ENCODE measurements around the gene LGALS8.
A peak's percentile ranks its signal among the peaks of the same experiment; 100 is the strongest.
"Not testable (repeated sequence)": the region's sequence is repeated elsewhere in the genome, so short reads cannot be mapped to it uniquely, and the experiment has no call there.

LGALS8 gene

DNA sequence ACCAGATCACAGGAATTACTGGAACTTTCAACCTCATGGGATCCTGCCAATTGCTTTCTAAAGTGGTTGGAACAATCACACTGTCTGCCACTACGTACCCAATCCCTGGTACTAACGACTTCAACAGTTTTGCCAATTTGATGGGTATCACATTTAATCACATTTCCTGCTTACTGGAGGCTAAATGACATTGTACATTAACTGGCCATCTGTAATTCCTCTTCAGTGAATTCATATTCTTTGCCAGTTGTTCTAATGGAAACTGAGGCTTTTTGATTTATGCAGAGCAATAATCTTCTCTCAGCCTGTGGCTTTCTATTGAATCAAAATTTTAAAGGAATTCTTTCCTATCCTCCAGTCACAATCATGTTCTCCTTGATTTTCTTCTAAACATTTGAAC, 38.2 kb downstream of the LGALS8 start:
- TF ChIP-seq, protein P1, sequence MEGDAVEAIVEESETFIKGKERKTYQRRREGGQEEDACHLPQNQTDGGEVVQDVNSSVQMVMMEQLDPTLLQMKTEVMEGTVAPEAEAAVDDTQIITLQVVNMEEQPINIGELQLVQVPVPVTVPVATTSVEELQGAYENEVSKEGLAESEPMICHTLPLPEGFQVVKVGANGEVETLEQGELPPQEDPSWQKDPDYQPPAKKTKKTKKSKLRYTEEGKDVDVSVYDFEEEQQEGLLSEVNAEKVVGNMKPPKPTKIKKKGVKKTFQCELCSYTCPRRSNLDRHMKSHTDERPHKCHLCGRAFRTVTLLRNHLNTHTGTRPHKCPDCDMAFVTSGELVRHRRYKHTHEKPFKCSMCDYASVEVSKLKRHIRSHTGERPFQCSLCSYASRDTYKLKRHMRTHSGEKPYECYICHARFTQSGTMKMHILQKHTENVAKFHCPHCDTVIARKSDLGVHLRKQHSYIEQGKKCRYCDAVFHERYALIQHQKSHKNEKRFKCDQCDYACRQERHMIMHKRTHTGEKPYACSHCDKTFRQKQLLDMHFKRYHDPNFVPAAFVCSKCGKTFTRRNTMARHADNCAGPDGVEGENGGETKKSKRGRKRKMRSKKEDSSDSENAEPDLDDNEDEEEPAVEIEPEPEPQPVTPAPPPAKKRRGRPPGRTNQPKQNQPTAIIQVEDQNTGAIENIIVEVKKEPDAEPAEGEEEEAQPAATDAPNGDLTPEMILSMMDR (IDR thresholded peaks at IDR 0.05; ENCODE audit: control insufficient read depth, insufficient read depth, low read depth, low read length, missing control alignments): no peak
- H3K4me3 ChIP-seq (ENCODE audit: control insufficient read depth, low read depth, low read length): no peak overlapping the region
- DNase-seq (ENCODE audit: low read depth): no peak

DNA sequence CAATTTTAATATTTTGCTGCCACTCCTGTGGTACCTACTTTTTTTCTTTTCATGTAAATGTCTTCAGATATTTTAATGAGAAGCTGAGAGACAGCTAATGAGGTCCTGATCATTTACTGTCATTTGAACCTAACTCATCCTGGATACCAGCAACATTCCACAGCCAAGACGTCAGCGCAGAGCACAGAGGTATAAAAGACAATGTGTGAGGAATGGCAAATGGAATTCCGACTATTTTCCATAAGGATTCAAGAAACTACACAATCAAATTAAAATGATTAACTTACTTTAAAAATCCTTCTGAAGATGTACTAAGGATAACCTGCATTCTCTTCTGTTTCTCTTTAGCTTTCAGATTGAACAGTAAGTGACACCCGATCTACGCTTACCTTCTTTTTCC, 41.7 kb downstream of the LGALS8 start:
- TF ChIP-seq, protein P1 (IDR thresholded peaks at IDR 0.05; ENCODE audit: control insufficient read depth, insufficient read depth, low read depth, low read length, missing control alignments): no peak
- H3K4me3 ChIP-seq (ENCODE audit: control insufficient read depth, low read depth, low read length): no peak overlapping the region
- DNase-seq (ENCODE audit: low read depth): no peak

DNA sequence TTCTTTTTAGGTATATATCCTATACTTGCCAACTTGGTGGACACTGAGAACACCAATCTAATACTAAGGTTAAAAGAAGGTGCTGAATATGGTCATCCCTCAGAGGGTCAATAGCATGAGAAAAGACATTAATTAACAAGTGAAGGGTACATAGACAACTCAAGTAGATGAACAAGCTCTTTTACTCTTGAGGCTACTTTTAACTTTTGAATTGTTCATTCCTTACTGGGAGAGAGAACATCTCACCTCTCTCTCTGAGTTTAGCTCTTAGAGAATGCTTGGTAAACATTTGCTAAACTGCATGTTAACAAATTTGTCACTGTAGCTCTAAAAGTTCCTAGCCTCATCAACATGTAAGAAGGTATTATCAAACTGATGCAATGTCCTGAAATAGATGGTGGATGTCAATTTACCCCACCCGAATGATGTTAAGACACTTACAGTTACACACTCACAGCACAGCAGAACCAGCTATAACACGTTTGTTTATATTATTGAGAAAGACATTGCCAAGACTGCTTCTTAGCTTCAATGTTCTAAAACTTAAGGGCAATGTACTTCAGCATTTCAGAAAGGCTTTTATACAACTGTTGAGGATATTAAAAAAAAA, 44.6 kb downstream of the LGALS8 start:
- no peak overlapping the region for H3K4me3 ChIP-seq (ENCODE audit: control insufficient read depth, low read depth, low read length)
- peak; percentile 32 for DNase-seq (ENCODE audit: low read depth)
- TF ChIP-seq, protein P1 (IDR thresholded peaks at IDR 0.05; ENCODE audit: control insufficient read depth, insufficient read depth, low read depth, low read length, missing control alignments): no peak

DNA sequence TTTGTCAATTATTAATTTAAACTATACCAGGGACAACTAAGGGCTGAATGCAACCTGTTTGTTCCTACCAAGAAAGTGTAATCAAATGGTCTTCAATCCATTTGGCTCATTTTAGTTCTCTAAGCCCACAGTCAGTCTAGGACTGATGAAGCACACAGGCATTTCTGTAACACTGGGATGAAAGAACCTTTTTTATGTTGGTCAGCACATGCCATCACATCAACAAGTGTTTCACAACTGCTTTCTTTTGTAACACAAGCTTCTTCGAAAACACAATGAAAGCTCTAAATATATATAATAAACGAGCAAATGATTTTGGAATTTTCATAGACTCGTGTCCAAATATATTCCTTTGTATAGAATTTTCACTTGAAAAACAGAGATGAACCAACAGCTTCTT, 51.7 kb downstream of the LGALS8 start:
- H3K4me3 ChIP-seq (ENCODE audit: control insufficient read depth, low read depth, low read length): no peak overlapping the region
- DNase-seq (ENCODE audit: low read depth): peak; percentile 10
- TF ChIP-seq, protein P1 (IDR thresholded peaks at IDR 0.05; ENCODE audit: control insufficient read depth, insufficient read depth, low read depth, low read length, missing control alignments): no peak

DNA sequence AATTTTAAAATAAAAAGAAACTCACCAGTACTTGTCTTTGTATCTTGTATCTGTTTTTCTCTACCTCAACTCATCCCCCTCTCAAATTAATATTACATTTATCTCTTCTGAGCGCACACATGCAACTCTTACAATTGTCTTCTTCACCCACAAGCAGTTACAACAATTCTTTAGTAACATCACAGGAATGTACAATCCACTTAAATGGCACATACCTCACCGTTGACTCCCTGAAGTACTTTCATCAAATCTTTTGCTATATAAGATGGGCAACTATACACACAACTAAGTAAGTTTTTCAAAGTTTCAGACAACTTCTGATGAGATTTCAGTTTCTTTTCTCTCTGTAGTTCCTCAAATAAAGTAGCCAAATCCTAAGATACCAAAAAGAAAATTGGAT, 52.2 kb downstream of the LGALS8 start:
- DNase-seq (ENCODE audit: low read depth): peak; percentile 11
- H3K4me3 ChIP-seq (ENCODE audit: control insufficient read depth, low read depth, low read length): no peak overlapping the region
- TF ChIP-seq, protein P1 (IDR thresholded peaks at IDR 0.05; ENCODE audit: control insufficient read depth, insufficient read depth, low read depth, low read length, missing control alignments): no peak

DNA sequence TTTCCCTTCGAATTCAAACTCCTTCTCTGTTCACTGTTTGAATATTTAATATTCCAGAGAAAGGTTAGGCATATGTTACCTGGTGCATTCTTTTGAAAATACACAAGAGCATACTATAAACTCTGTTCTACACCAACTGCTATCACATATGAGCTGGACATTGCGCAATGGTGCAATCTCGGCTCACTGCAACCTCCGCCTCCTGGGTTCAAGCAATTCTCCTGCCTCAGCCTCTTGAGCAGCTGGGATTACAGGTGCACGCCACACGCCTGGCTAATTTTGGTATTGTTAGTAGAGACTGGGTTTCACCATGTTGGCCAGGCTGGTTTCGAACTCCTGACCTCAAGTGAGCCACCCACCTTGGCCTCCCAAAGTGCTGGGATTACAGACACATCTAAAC, 53.3 kb downstream of the LGALS8 start:
- not testable (repeated sequence) for DNase-seq (ENCODE audit: low read depth); H3K4me3 ChIP-seq (ENCODE audit: control insufficient read depth, low read depth, low read length)

DNA sequence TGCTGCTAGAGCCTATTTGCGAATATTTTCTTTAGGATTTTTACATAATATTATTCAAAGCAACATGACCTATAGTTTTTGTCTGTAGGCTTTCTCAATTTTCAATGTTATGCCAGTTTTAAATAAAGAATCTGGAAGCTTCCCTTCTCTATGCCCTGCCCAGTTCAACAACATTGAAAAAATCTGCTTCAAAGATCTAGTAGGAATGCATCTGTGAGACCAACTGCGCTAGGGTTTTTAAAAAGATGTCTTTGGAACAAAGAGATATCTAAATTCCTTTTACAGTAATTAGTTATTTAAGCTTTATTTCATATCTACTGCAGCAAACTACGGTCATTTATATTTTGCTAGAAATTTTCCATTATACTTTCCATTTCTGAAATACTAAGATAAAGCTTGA, 54.9 kb downstream of the LGALS8 start:
- no peak overlapping the region for H3K4me3 ChIP-seq (ENCODE audit: control insufficient read depth, low read depth, low read length)
- TF ChIP-seq, protein P1 (IDR thresholded peaks at IDR 0.05; ENCODE audit: control insufficient read depth, insufficient read depth, low read depth, low read length, missing control alignments): no peak
- DNase-seq (ENCODE audit: low read depth): no peak

DNA sequence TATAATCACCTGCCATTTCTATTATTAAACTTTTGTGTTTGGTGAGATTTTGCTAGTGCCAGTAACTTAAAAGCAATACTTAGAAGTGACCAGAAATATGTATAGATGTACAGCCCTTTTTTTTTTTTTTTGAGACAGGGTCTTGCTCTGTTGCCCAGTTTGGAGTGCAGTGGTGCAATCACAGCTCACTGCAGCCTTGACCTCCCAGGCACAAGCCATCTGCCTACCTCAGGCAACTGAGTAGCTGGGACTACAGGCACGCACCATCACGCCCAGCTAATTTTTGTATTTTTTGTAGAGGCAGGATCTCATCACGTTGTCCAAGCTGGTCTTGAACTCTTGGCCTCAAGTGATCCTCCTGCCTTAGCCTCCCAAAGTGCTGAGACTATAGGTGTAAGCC, 56.6 kb downstream of the LGALS8 start:
- DNase-seq (ENCODE audit: low read depth); H3K4me3 ChIP-seq (ENCODE audit: control insufficient read depth, low read depth, low read length): not testable (repeated sequence)

All from AG09309 (cell line).